HG03469 (cell line): ENCODE data around the gene LINC00632.

Experiments used
- ATAC-seq: cut with Tn5 transposase; IDR thresholded peaks from one replicate; pipeline ENCODE4 v1.9.1; 2021; ENCODE audit warnings: mild to moderate bottlenecking, moderate library complexity, moderate number of reproducible peaks; ENCODE audit not compliant: unreplicated experiment

LINC00632 gene

GRCh38 chrX:140764401-140764919, 54.9 kb downstream of the LINC00632 start:
- ATAC-seq: no peak

GRCh38 chrX:140765043-140765784, 55.7 kb downstream of the LINC00632 start:
- no peak for ATAC-seq

- no peak for ATAC-seq
These were observed 56.6 kb downstream of the LINC00632 start for GRCh38 chrX:140766024-140766611.

- no peak for ATAC-seq
These were observed 58.1 kb downstream of the LINC00632 start for GRCh38 chrX:140767646-140768045.

- ATAC-seq: no peak
These were observed 65.7 kb downstream of the LINC00632 start for GRCh38 chrX:140775211-140775610.

- no peak for ATAC-seq
These were observed 66.8 kb downstream of the LINC00632 start for GRCh38 chrX:140776320-140776719.

GRCh38 chrX:140794642-140795041, 85.1 kb downstream of the LINC00632 start:
- no peak for ATAC-seq

- no peak for ATAC-seq
These were observed 89.7 kb downstream of the LINC00632 start for GRCh38 chrX:140799216-140799615.

GRCh38 chrX:140804292-140804691, 94.7 kb downstream of the LINC00632 start:
- no peak for ATAC-seq

GRCh38 chrX:140815868-140816267, 106.3 kb downstream of the LINC00632 start:
- no peak for ATAC-seq

GRCh38 chrX:140817943-140818342, 108.4 kb downstream of the LINC00632 start:
- ATAC-seq: no peak

GRCh38 chrX:140821280-140821679, 111.7 kb downstream of the LINC00632 start:
- no peak for ATAC-seq

- no peak for ATAC-seq
These were observed 112.6 kb downstream of the LINC00632 start for GRCh38 chrX:140822184-140822583.

GRCh38 chrX:140822861-140823260, 113.3 kb downstream of the LINC00632 start:
- no peak for ATAC-seq

GRCh38 chrX:140836874-140837273, 127.3 kb downstream of the LINC00632 start:
- ATAC-seq: no peak
